HG02798 (cell line): ENCODE measurements around the gene HAPLN3.

Experiments used
- ATAC-seq: cut with Tn5 transposase; IDR thresholded peaks from one replicate; pipeline ENCODE4 v1.9.1; 2021; ENCODE audit warnings: mild to moderate bottlenecking; ENCODE audit not compliant: unreplicated experiment, poor library complexity

HAPLN3 gene

GRCh38 chr15:88871313-88871712 is 24.0 kb downstream of the HAPLN3 start:
- no peak for ATAC-seq

- no peak for ATAC-seq
Measured at GRCh38 chr15:88866295-88866881, 29.0 kb downstream of the HAPLN3 start.

GRCh38 chr15:88865498-88866099 is 29.7 kb downstream of the HAPLN3 start:
- ATAC-seq = no peak

GRCh38 chr15:88864861-88865497 is 30.4 kb downstream of the HAPLN3 start:
- no peak for ATAC-seq

GRCh38 chr15:88863412-88863811 is 31.9 kb downstream of the HAPLN3 start:
- no peak for ATAC-seq

GRCh38 chr15:88860212-88860611 is 35.1 kb downstream of the HAPLN3 start:
- no peak for ATAC-seq

- ATAC-seq = no peak
Measured at GRCh38 chr15:88859550-88859949, 35.8 kb downstream of the HAPLN3 start.

- ATAC-seq = no peak
Measured at GRCh38 chr15:88858934-88859333, 36.4 kb downstream of the HAPLN3 start.

- no peak for ATAC-seq
Measured at GRCh38 chr15:88852476-88852875, 42.9 kb downstream of the HAPLN3 start.

- ATAC-seq = no peak
Measured at GRCh38 chr15:88849376-88850072, 45.8 kb downstream of the HAPLN3 start.

- ATAC-seq = no peak
Measured at GRCh38 chr15:88848203-88848602, 47.1 kb downstream of the HAPLN3 start.

GRCh38 chr15:88847144-88847543 is 48.2 kb downstream of the HAPLN3 start:
- no peak for ATAC-seq

- no peak for ATAC-seq
Measured at GRCh38 chr15:88845616-88846015, 49.7 kb downstream of the HAPLN3 start.

GRCh38 chr15:88844749-88845386 is 50.5 kb downstream of the HAPLN3 start:
- no peak for ATAC-seq

GRCh38 chr15:88843334-88843733 is 52.0 kb downstream of the HAPLN3 start:
- no peak for ATAC-seq

- no peak for ATAC-seq
Measured at GRCh38 chr15:88842156-88842555, 53.2 kb downstream of the HAPLN3 start.

- ATAC-seq = no peak
Measured at GRCh38 chr15:88841236-88841635, 54.1 kb downstream of the HAPLN3 start.

GRCh38 chr15:88839961-88840360 is 55.4 kb downstream of the HAPLN3 start:
- no peak for ATAC-seq

- ATAC-seq = no peak
Measured at GRCh38 chr15:88839146-88839545, 56.2 kb downstream of the HAPLN3 start.

- ATAC-seq = no peak
Measured at GRCh38 chr15:88838667-88839066, 56.7 kb downstream of the HAPLN3 start.

- no peak for ATAC-seq
Measured at GRCh38 chr15:88835646-88836045, 59.7 kb downstream of the HAPLN3 start.
